Panc1 (cell line): ENCODE measurements around the gene NUB1. TPM values are rescaled to one million over a fixed set of nuclear protein-coding genes. Genes with fewer than 3 reads are reported as not detected.

Experiments used
- ATAC-seq: fragments of 200-7000 bp; cut with Tn5 transposase; 2 replicates; pipeline ENCODE4 v1.9.1; 2020; ENCODE audit warnings: mild to moderate bottlenecking, moderate library complexity
- BruUV-seq: library from RNA; stranded (reverse); fragments of 400-500 nt; replicated peaks from 2 replicates; lab custom pipeline; 2021; lab: Mats Ljungman, UMichigan
- CTCF ChIA-PET: fragments of 300-600 bp; sonication (Branson Sonifier 250); formaldehyde crosslinking; loops from one replicate; lab custom pipeline; 2022; ENCODE audit warnings: antibody characterized with exemption; lab: Charles Lee
- POLR2A ChIA-PET: fragments of 300-600 bp; sonication (Branson Sonifier 250); formaldehyde crosslinking; loops from one replicate; lab custom pipeline; 2022; ENCODE audit warnings: antibody characterized with exemption; lab: Charles Lee
- DNase-seq: peaks from one replicate; pipeline ENCODE4 v3.0.0-alpha.2; 2010; ENCODE audit warnings: low read depth, low spot score
- H3K27ac ChIP-seq: 2 replicates; pipeline ENCODE4 v1.5.1; 2011; ENCODE audit warnings: mild to moderate bottlenecking, low read length, inconsistent platforms
- H3K27me3 ChIP-seq: fragments of 200-500 bp; sonication (Bioruptor generic); 2 replicates; pipeline ENCODE4 v1.6.0; 2014; ENCODE audit warnings: low read length, inconsistent platforms; ENCODE audit not compliant: control insufficient read depth, insufficient read depth
- H3K36me3 ChIP-seq: fragments of 200-500 bp; sonication (Bioruptor generic); 2 replicates; pipeline ENCODE4 v1.5.1; 2014; ENCODE audit warnings: inconsistent platforms, mild to moderate bottlenecking, low read length, moderate library complexity; ENCODE audit not compliant: control insufficient read depth, insufficient read depth
- H3K4me1 ChIP-seq: 2 replicates; pipeline ENCODE4 v1.5.1; 2011; ENCODE audit warnings: inconsistent platforms, mild to moderate bottlenecking, low read length, moderate library complexity; ENCODE audit not compliant: control insufficient read depth, insufficient read depth
- H3K4me3 ChIP-seq, 2 experiments: 2 replicates each; pipeline ENCODE4 v1.5.1; 2011 to 2012; ENCODE audit warnings: low read depth in 2 of 2, low read length in 2 of 2, mild to moderate bottlenecking in 2 of 2, inconsistent platforms in 1 of 2, moderate library complexity in 1 of 2
- H3K9me3 ChIP-seq: fragments of 200-500 bp; sonication (Bioruptor generic); 2 replicates; pipeline ENCODE4 v1.5.1; 2014; ENCODE audit warnings: low read depth, mild to moderate bottlenecking, inconsistent platforms, low read length, moderate library complexity; ENCODE audit not compliant: control insufficient read depth, insufficient read depth
- POLR2AphosphoS5 ChIP-seq: IDR thresholded peaks from 2 replicates; pipeline ENCODE4 v1.6.1; 2012; ENCODE audit warnings: mild to moderate bottlenecking, low read depth, low read length, moderate library complexity
- REST ChIP-seq, 2 experiments: IDR thresholded peaks; 2 replicates each; pipeline ENCODE4 v1.6.1; 2011 to 2012; ENCODE audit warnings: low read depth in 2 of 2, control low read depth in 1 of 2, low read length in 1 of 2, mild to moderate bottlenecking in 1 of 2, moderate library complexity in 1 of 2; ENCODE audit not compliant: insufficient read depth in 1 of 2
- SIN3A ChIP-seq: IDR thresholded peaks from 2 replicates; pipeline ENCODE4 v1.6.1; 2012; ENCODE audit warnings: low read depth, mild to moderate bottlenecking, low read length, moderate library complexity, borderline replicate concordance; ENCODE audit not compliant: insufficient read depth
- TCF7L2 ChIP-seq: IDR thresholded peaks from 2 replicates; pipeline ENCODE4 v1.6.1; 2011; ENCODE audit warnings: mild to moderate bottlenecking, low read depth, low read length, inconsistent platforms
- in situ Hi-C: cut with HindIII; loops from 2 replicates; pipeline ENCODE4 v1.10.0; 2016; ENCODE audit warnings: low sequenced_read_pairs, low pct_unique_long_range_greater_than_20kb
- intact Hi-C: fragments of 100-400 bp; cut with micrococcal nuclease; formaldehyde crosslinking; loops from one replicate; pipeline ENCODE4 v1.10.0; 2022; ENCODE audit not compliant: unreplicated experiment
- total RNA-seq: library from RNA; stranded (reverse); gene quantifications from one replicate; pipeline ENCODE4 v1.2.1, GENCODE V29; 2021; ENCODE audit not compliant: unreplicated experiment
- TF ChIP-seq, protein P1 (sequence below): fragments of 450-650 bp; IDR thresholded peaks from 2 replicates; pipeline ENCODE4 v1.5.1; 2017; ENCODE audit warnings: mild to moderate bottlenecking

Gene NUB1
- total RNA-seq, 1 experiment from 2014 or later, result 50.5 TPM

GRCh38 chr7:151312356-151312755 lies 29.3 kb upstream of the NUB1 start:
- in situ Hi-C loops, result no loop called here
- no TSS peak for BruUV-seq
- H3K36me3 ChIP-seq, result no peaks in the 10 kb centered on the region
- CTCF ChIA-PET, result no interaction called here
- no peak for TF ChIP-seq POLR2AphosphoS5
- intact Hi-C loops, result no loop called here
- H3K9me3 ChIP-seq, result peaks cover 4% of the 10 kb centered on the region; the same call in 1 of the 2 replicates
- H3K4me1 ChIP-seq, result peaks cover 6% of the 10 kb centered on the region
- no peak overlapping the region for H3K27ac ChIP-seq
- no peaks in the 10 kb centered on the region for H3K27me3 ChIP-seq
- POLR2A ChIA-PET, result no interaction called here
- ATAC-seq, result no peak
- no peak for DNase-seq
- H3K4me3 ChIP-seq, result no peak overlapping the region

- no peak for DNase-seq
- in situ Hi-C loops (no loop called here), intact Hi-C loops (no loop called here)
- H3K9me3 ChIP-seq, result peaks cover 4% of the 10 kb centered on the region; the same call in 1 of the 2 replicates
- ATAC-seq, result no peak
- POLR2A ChIA-PET, result no interaction called here
- H3K4me3 ChIP-seq, result no peak overlapping the region
- H3K27ac ChIP-seq, result no peak overlapping the region
- BruUV-seq, result no TSS peak
- TF ChIP-seq SIN3A, result no peak
- H3K4me1 ChIP-seq, result peaks cover 6% of the 10 kb centered on the region
- H3K27me3 ChIP-seq, result no peaks in the 10 kb centered on the region
- CTCF ChIA-PET, result no interaction called here
- no peaks in the 10 kb centered on the region for H3K36me3 ChIP-seq
Measured at GRCh38 chr7:151312831-151313809, 28.5 kb upstream of the NUB1 start.

DNA sequence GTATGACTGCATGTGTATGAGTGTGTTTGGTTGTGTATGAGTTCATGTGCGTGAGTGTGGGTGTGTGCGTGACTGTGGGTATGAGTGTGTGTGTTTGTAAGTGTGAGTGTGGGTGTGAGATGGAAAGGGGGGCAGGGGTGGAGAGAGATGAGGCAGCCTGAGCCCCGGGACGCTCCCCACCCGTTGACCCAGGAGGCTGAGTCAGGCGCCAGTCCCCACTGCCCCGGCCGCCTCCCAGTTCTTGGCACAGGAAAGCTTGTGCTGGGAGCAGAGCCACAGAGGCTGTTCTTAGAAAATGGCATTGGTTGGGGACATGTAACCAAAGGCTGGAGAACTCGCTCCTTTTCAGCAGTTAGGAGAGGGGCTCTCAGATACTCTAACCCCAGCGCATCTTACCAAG lies 27.8 kb upstream of the NUB1 start:
- Histone ChIP-seq H3K36me3 (no peaks in the 10 kb centered on the region), H3K27me3 (no peaks in the 10 kb centered on the region), H3K4me1 (peaks cover 6% of the 10 kb centered on the region), H3K27ac (no peak overlapping the region), H3K4me3 (no peak overlapping the region), H3K9me3 (peaks cover 6% of the 10 kb centered on the region)
- intact Hi-C loops (no loop called here), in situ Hi-C loops (no loop called here)
- no TSS peak for BruUV-seq
- ChIA-PET CTCF (no interaction called here), POLR2A (no interaction called here)
- DNase-seq (no peak), ATAC-seq (peak; percentile 77)
- TF ChIP-seq REST (IDR thresholded peaks at IDR 0.05; ENCODE audit: insufficient read depth in 1 of 2, low read depth in 2 of 2, low read length in 1 of 2) (no peak), POLR2AphosphoS5 (no peak), TCF7L2 (no peak), SIN3A (no peak)
- TF ChIP-seq, protein P1, sequence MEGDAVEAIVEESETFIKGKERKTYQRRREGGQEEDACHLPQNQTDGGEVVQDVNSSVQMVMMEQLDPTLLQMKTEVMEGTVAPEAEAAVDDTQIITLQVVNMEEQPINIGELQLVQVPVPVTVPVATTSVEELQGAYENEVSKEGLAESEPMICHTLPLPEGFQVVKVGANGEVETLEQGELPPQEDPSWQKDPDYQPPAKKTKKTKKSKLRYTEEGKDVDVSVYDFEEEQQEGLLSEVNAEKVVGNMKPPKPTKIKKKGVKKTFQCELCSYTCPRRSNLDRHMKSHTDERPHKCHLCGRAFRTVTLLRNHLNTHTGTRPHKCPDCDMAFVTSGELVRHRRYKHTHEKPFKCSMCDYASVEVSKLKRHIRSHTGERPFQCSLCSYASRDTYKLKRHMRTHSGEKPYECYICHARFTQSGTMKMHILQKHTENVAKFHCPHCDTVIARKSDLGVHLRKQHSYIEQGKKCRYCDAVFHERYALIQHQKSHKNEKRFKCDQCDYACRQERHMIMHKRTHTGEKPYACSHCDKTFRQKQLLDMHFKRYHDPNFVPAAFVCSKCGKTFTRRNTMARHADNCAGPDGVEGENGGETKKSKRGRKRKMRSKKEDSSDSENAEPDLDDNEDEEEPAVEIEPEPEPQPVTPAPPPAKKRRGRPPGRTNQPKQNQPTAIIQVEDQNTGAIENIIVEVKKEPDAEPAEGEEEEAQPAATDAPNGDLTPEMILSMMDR, result no peak
